ENCODE data around the gene STX5. TPM values are rescaled to one million over a fixed set of nuclear protein-coding genes. Genes with fewer than 3 reads are reported as not detected.
A peak's percentile ranks its signal among the peaks of the same experiment; 100 is the strongest.

The STX5 gene
- total RNA-seq, 1 donor from 2014 or later: 24.1 TPM

GRCh38 chr11:62789576-62789975, 42.3 kb downstream of the STX5 start:
- Mint-ChIP-seq H3K4me1 (peaks cover 52% of the 10 kb centered on the region), H3K4me3 (peak overlapping the region; percentile 97), H3K27me3 (ENCODE audit: low read depth) (no peaks in the 10 kb centered on the region), H3K36me3 (ENCODE audit: low read depth) (peaks cover 6% of the 10 kb centered on the region), H3K9me3 (no peaks in the 10 kb centered on the region), H3K27ac (ENCODE audit: unreplicated experiment) (no peak overlapping the region)
- TF ChIP-seq CTCF (conservative IDR thresholded peaks at IDR 0.05): no peak
- no peak for DNase-seq (ENCODE audit: low read depth, low spot score)

GRCh38 chr11:62788991-62789390, 42.9 kb downstream of the STX5 start:
- Mint-ChIP-seq H3K27ac (ENCODE audit: unreplicated experiment) (no peak overlapping the region), H3K36me3 (ENCODE audit: low read depth) (peaks cover 6% of the 10 kb centered on the region)

GRCh38 chr11:62787005-62787759, 44.7 kb downstream of the STX5 start, which contains the start of gene TMEM179B:
TMEM179B (plus strand) TSS chr11:62787402; CDS start chr11:62787432, 30 bp downstream.
- peaks cover 47% of the 10 kb centered on the region for H3K4me1 Mint-ChIP-seq
- peak within 1 kb of the TSS; percentile 97 for H3K4me3 Mint-ChIP-seq
- no peaks in the 10 kb centered on the region for H3K27me3 Mint-ChIP-seq (ENCODE audit: low read depth)
- peak; percentile 94 for DNase-seq (ENCODE audit: low read depth, low spot score)
- H3K27ac Mint-ChIP-seq (ENCODE audit: unreplicated experiment): peak within 1 kb of the TSS; percentile 96
- peak; percentile 23 for TF ChIP-seq CTCF (conservative IDR thresholded peaks at IDR 0.05)
- peaks cover 18% of the 10 kb centered on the region for H3K36me3 Mint-ChIP-seq (ENCODE audit: low read depth)
- H3K9me3 Mint-ChIP-seq: no peaks in the 10 kb centered on the region

More at GRCh38 chr11:62788991-62789390, 42.9 kb downstream of the STX5 start:
- Mint-ChIP-seq H3K27me3 (ENCODE audit: low read depth) (no peaks in the 10 kb centered on the region), H3K4me3 (peak overlapping the region; percentile 97), H3K4me1 (peaks cover 52% of the 10 kb centered on the region), H3K9me3 (no peaks in the 10 kb centered on the region)
- DNase-seq (ENCODE audit: low read depth, low spot score): no peak
- TF ChIP-seq CTCF (conservative IDR thresholded peaks at IDR 0.05): no peak

- Mint-ChIP-seq H3K9me3 (no peaks in the 10 kb centered on the region), H3K4me1 (peaks cover 44% of the 10 kb centered on the region), H3K27me3 (ENCODE audit: low read depth) (no peaks in the 10 kb centered on the region), H3K36me3 (ENCODE audit: low read depth) (peaks cover 15% of the 10 kb centered on the region), H3K4me3 (peak overlapping the region; percentile 81), H3K27ac (ENCODE audit: unreplicated experiment) (no peak overlapping the region)
- peak; percentile 91 for DNase-seq (ENCODE audit: low read depth, low spot score)
- peak; percentile 90 for TF ChIP-seq CTCF (conservative IDR thresholded peaks at IDR 0.05)
Measured at GRCh38 chr11:62786318-62787004, 45.4 kb downstream of the STX5 start.

GRCh38 chr11:62782753-62783152, 49.1 kb downstream of the STX5 start:
- Mint-ChIP-seq H3K9me3 (no peaks in the 10 kb centered on the region), H3K27me3 (ENCODE audit: low read depth) (no peaks in the 10 kb centered on the region), H3K27ac (ENCODE audit: unreplicated experiment) (no peak overlapping the region), H3K36me3 (ENCODE audit: low read depth) (peaks cover 20% of the 10 kb centered on the region), H3K4me1 (peaks cover 16% of the 10 kb centered on the region), H3K4me3 (peak overlapping the region; percentile 55)
- TF ChIP-seq CTCF (conservative IDR thresholded peaks at IDR 0.05): no peak
- DNase-seq (ENCODE audit: low read depth, low spot score): no peak
